Dedifferentiated amniotic fluid mesenchymal stem cell (primary cell): Measurements from ENCODE around the gene OR10H5.
"Not testable (repeated sequence)": the region's sequence is repeated elsewhere in the genome, so short reads cannot be mapped to it uniquely, and the experiment has no call there.

Source experiments
- DNase-seq: peaks from one replicate; pipeline ENCODE4 v3.0.0-alpha.2; 2016; ENCODE audit errors: extremely low spot score

The OR10H5 gene

GRCh38 chr19:15843894-15844222, 56.4 kb downstream of the OR10H5 start:
- not testable (repeated sequence) for DNase-seq

GRCh38 chr19:15846923-15847322, 59.5 kb downstream of the OR10H5 start:
- DNase-seq: no peak

GRCh38 chr19:15850385-15850784, 62.9 kb downstream of the OR10H5 start:
- DNase-seq: no peak
